Heart left ventricle (tissue), 13 donors: ENCODE data around the gene HNRNPR.

ENCODE experiments used
- POLR2A ChIP-seq, 2 donors: fragments of 450-650 bp; IDR thresholded peaks; one replicate each; pipeline ENCODE4 v1.6.1; 2017; ENCODE audit warnings: antibody characterized with exemption in 2 of 2, mild to moderate bottlenecking in 2 of 2, moderate library complexity in 2 of 2
- TF ChIP-seq, protein P1 (sequence below), 12 donors: fragments of 200-600 bp; sonication (generic) in 4 of 12; IDR thresholded peaks; one replicate each; pipeline versions ENCODE4 v1.5.0 to v1.8.0; 2018 to 2022; ENCODE audit warnings: antibody characterized with exemption in 12 of 12, mild to moderate bottlenecking in 5 of 12
- donor health status: ischemic (EF 13 %, LVEDD 7.1; RV severe dilation, severe dysfunction).
- donor health status: DM: no; HTN: yes; CAD: no.
- donor health status: DM: no; HTN: no; CAD: no.
- donor health status: ischemic (EF 25% LVEDD 6.9; RV normal size, moderate dysfunction).
- donor health status: ischemic (EF 25% LVEDD 5.7; RV mildly dilated, moderate dysfunction).
- donor health status: ischemic (EF 35%, LVEDD 5.7; RV mildly dilated, moderate dysfunction).
- donor health status: nonischemic (EF 11% LVEDD 7.7; RV severe dilation, severe dysfunction).
- donor health status: DM: yes; HTN: yes; CAD: no.
- donor health status: PGD.
- donor health status: ischemic (EF 29% LVEDD 5.4; RV normal size, mild dysfunction).
- donor health status: nonischemic (EF 23%, LVEDD 6.1; RV moderate dilation, normal function).

DNA sequence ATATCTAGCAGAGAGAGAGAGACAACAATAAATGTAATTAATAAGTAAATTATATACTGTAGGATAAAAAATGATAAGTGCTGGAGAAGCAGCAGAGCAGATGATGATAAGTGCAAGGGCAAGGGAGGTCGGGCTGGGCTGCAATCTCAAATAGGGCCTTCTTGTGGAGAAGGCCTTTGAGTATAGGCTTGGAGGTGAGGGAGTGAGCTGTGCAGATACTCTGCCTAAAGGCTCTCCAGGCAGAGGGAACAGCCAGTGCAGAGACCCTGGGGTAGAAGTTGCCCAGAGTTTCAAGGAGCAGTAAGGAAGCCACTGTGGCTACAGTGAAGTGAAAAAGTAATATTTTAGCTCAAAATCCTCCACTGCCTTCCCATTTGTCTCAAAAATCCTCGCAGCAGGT is 67.6 kb downstream of the HNRNPR start:
- TF ChIP-seq, protein P1, sequence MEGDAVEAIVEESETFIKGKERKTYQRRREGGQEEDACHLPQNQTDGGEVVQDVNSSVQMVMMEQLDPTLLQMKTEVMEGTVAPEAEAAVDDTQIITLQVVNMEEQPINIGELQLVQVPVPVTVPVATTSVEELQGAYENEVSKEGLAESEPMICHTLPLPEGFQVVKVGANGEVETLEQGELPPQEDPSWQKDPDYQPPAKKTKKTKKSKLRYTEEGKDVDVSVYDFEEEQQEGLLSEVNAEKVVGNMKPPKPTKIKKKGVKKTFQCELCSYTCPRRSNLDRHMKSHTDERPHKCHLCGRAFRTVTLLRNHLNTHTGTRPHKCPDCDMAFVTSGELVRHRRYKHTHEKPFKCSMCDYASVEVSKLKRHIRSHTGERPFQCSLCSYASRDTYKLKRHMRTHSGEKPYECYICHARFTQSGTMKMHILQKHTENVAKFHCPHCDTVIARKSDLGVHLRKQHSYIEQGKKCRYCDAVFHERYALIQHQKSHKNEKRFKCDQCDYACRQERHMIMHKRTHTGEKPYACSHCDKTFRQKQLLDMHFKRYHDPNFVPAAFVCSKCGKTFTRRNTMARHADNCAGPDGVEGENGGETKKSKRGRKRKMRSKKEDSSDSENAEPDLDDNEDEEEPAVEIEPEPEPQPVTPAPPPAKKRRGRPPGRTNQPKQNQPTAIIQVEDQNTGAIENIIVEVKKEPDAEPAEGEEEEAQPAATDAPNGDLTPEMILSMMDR (IDR thresholded peaks at IDR 0.05): no peak
- no peak for TF ChIP-seq POLR2A (IDR thresholded peaks at IDR 0.05)
